HCT116 (cell line): ENCODE results near the gene TBC1D2B.
"Not testable (repeated sequence)": the region's sequence is repeated elsewhere in the genome, so short reads cannot be mapped to it uniquely, and the experiment has no call there.

Source experiments
- JUND ChIP-seq: IDR thresholded peaks from 2 replicates; pipeline ENCODE4 v1.6.1; 2012
- POLR2A ChIP-seq: IDR thresholded peaks from 2 replicates; pipeline ENCODE4 v1.7.0; 2011; ENCODE audit warnings: borderline replicate concordance; ENCODE audit not compliant: insufficient read depth, insufficient read length; ENCODE audit errors: extremely low read depth

GRCh38 chr15:77980674-77981073 lies 96.8 kb downstream of the TBC1D2B start:
- not testable (repeated sequence) for TF ChIP-seq JUND, POLR2A
